Measurements from ENCODE around the gene KLF6. TPM values are rescaled to one million over a fixed set of nuclear protein-coding genes. Genes with fewer than 3 reads are reported as not detected.

The KLF6 gene
- total RNA-seq, 4 donors from 2014 or later, result 185 to 404 (median 276) TPM

DNA sequence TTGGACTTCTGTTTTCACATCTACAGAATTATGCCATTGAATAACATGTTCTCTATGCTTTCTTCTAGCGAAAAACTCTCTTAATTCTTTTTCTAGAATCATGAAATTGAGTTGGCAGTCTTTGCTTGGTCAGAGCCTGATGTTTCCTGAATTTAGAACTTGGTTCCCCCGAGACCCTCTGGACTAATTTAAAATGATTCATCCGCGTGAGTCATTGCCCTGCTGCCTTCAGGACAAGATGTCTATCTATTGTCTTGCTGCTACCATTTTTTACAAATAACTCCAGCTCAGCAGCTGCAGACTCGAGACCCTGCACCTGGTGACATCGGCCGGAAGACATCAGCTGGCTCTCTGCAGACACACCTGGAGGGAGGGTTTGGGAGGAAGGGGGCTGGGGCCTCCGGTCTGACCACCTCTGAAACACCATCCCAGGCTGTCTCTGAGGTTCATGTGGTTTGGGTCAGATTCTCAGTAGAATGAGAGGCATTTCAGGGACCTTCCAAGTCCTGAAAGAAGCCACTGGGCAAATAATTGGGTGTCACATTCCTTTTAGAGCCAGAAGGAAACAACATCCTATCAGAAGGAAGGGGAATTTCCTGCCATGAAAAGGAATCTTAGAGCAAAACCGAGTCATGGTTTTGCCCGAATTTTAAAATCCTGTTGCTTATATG is 20.9 kb upstream of the KLF6 start:
- ATAC-seq (ENCODE audit: low FRiP score) (peak; percentile 15), DNase-seq (ENCODE audit: low spot score) (no peak)
- TF ChIP-seq, protein P1, sequence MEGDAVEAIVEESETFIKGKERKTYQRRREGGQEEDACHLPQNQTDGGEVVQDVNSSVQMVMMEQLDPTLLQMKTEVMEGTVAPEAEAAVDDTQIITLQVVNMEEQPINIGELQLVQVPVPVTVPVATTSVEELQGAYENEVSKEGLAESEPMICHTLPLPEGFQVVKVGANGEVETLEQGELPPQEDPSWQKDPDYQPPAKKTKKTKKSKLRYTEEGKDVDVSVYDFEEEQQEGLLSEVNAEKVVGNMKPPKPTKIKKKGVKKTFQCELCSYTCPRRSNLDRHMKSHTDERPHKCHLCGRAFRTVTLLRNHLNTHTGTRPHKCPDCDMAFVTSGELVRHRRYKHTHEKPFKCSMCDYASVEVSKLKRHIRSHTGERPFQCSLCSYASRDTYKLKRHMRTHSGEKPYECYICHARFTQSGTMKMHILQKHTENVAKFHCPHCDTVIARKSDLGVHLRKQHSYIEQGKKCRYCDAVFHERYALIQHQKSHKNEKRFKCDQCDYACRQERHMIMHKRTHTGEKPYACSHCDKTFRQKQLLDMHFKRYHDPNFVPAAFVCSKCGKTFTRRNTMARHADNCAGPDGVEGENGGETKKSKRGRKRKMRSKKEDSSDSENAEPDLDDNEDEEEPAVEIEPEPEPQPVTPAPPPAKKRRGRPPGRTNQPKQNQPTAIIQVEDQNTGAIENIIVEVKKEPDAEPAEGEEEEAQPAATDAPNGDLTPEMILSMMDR (IDR thresholded peaks at IDR 0.05), result no peak

DNA sequence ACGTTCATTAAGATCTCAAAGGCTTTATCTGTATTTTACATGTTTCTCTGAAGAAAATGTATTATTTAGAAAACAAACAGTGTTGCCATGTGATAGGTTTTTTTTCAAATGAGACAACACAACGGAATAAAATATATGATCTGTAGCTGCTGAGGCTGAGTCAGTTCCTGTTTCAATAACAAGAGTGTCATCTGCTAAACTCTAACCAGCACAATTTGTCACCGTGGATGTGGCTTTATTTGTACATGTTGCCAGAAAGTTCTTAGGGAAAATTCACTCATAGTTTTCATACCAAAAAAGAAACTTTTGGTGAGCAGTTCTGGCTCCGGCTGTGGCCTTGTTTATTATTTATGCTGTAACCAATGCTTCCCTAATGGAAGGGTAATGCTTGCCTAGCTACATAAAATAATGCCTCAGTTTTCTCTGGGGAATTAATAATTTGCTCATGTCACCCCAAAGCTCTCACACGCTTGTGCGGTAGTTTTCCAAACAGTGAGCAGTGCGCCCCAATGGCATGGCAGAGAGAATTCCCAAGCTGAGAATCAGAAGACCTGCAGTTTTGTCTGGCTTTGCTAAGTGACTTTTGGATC is 20.3 kb upstream of the KLF6 start:
- DNase-seq (ENCODE audit: low spot score), result no peak
- TF ChIP-seq, protein P1 (IDR thresholded peaks at IDR 0.05), result no peak
- no peak for ATAC-seq (ENCODE audit: low FRiP score)

DNA sequence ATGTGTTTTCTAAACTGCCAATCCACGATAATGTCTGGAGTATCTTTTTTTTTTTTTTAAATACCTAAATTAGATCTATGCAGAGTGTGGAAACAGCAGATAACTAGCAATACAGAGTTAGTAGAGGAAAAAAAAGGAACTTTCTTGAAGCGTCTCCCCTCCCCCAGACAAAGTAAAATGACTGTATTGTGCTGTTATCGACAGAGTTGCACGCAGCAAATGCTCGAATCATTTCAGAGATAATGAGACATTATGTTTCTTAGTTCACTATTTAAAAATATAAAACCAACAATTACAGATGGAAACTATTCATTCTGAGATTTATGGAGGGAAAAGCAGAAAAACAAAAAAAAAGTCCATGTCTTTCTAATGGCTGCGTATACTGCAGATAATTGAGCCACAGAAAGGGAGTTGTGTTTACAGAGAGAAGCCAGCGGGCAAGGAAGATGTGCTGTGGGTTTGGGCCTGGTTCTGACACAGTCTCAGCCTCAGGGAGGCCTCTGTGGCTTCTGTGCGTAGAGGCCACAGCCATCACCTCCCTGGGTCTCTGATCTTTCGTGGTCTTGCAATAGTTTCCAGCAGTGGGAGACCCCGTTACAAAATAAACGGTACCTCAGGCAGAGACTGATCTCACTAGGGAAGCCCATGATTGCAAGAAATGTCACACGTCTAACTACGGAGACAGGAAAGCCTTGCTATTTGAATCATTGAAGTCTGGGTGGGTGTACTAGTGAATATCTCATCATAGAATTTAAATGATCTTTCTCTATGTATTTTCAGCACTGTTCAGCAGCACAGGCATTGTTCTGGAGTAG is 19.1 kb upstream of the KLF6 start:
- DNase-seq (ENCODE audit: low spot score) (no peak), ATAC-seq (ENCODE audit: low FRiP score) (no peak)

DNA sequence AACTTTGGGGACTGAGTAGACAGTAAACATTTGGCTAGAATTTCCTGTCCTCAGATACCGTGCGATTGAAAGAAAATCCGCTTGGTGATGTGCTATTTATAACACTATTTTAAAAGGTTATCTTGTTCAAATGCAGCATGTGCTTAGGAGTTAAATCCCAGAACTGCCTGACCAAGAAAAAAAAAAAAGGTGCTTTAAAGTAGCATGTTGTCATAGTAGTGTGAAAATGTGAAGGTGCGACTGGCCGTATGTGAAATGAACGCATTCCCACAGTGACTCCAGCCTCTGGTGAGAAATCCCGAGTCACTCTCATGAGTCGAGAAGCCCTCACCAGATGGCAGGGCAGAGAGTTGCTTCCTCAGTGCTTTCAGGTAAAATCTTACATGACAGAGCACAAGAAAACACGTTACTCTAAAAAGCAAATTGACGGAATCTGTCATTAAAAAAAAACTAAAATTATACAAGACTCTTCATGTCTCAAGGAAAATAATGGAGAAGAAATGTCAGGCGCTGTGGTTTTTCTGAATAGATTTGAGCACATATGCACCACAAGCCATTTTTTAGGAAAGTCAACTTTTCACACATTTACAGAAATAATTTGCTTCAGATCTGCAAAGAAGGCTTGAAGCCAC is 18.4 kb upstream of the KLF6 start:
- TF ChIP-seq, protein P1 (IDR thresholded peaks at IDR 0.05), result no peak
- DNase-seq (ENCODE audit: low spot score) (no peak), ATAC-seq (ENCODE audit: low FRiP score) (no peak)

More for the DNA sequence above, 19.1 kb upstream of the KLF6 start:
- TF ChIP-seq, protein P1 (IDR thresholded peaks at IDR 0.05), result no peak

DNA sequence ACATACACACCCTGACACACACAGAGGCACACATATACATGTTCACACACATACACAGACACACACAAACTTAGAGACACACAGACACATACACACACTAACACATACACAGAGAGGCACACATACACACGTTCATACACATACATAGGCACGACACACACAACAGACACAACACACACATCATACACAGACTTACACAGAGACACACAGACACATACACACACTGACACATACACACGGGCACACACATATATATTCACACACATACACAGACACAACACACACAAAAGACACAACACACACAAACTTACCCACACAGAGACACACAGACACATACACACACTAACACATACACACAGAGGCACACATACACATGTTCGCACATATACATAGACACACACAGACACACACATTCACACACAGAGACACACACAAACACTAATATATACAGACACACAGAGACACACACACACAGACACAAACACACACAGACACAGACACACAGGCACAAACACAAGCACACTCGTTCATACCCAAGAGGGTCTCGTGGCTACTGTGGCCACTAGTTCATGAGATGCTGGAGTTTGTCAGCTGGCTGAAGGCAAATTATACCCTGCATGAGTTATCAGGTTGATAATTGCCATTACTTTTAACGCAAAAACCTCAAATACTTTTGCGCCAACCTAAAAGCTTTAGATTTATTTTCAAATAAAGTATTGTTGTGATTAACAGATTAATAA is 17.7 kb upstream of the KLF6 start:
- ATAC-seq (ENCODE audit: low FRiP score) (no peak), DNase-seq (ENCODE audit: low spot score) (no peak)
- TF ChIP-seq, protein P1 (IDR thresholded peaks at IDR 0.05), result no peak

DNA sequence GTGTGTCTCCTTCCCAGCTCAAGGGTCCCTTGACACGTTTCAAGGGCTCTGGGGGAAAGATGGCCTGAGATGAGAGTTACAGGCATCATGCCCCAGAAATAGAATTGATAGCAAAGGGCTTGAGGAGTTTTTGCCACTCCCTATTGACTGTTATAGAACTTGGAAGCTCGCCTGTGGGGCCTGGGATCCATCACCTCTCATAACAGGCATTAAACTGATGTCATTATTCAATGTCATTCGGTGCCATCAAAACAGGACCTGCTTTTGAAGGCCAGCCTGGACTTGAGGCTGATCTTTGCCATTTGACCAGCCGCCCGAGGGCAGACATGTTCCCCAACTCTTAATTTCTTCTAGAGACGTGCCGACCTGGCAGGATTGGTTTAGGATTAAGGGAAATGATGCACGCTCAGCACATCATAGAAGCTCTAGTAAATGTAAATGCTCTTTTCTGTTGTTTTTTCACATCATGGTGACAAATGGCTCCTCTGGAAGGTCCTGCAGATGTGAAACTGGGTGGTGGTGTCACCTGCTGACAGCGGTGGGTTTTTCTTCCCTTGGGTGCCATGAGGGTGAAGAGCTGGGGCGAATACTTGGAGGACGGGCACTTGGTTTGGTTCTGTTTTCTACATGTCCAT is 16.7 kb upstream of the KLF6 start:
- DNase-seq (ENCODE audit: low spot score), result no peak
- TF ChIP-seq, protein P1 (IDR thresholded peaks at IDR 0.05), result no peak
- no peak for ATAC-seq (ENCODE audit: low FRiP score)
